Subcutaneous adipose tissue (tissue), 4 donors: ENCODE results near the gene VAV1. TPM values are rescaled to one million over a fixed set of nuclear protein-coding genes. Genes with fewer than 3 reads are reported as not detected.

Source experiments
- CTCF ChIP-seq: fragments of 450-650 bp; IDR thresholded peaks from one replicate; pipeline ENCODE4 v1.5.1; 2016; ENCODE audit warnings: low read depth, mild to moderate bottlenecking, control low read depth, antibody characterized with exemption, moderate library complexity
- total RNA-seq, 4 donors: library from RNA; depleted of rRNA; stranded (reverse); fragments of >200 nt; gene quantifications; one replicate each; pipeline ENCODE4 v1.1.0, GENCODE V29; 2016

The VAV1 gene
- total RNA-seq, 4 donors from 2014 or later, result 6.4 to 16.8 (median 11.2) TPM

- no peak for TF ChIP-seq CTCF
Measured at GRCh38 chr19:6754136-6754535, 18.4 kb upstream of the VAV1 start.

- no peak for TF ChIP-seq CTCF
Measured at GRCh38 chr19:6754653-6755463, 17.6 kb upstream of the VAV1 start.

DNA sequence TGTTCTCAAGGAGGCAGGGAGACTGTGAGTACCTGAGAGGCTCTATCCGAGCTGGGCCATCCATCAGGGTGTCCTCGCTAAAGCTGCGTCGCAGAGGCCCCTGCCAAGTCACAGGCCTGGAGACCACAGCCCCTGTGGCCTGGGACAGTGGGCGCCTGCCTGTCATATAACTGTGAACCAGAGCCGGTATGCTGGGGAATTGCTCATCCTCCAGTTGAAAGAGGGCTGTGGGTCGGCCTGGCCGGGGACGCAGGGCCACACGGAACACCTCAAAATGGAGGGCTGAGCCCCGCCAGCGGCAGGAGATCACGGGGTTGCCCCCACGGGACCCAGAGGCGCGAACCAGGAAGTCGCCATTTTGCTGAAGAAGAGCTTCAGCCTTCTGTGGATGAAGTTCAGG lies 11.9 kb upstream of the VAV1 start:
- TF ChIP-seq CTCF, result no peak

GRCh38 chr19:6761053-6761676 lies 11.3 kb upstream of the VAV1 start:
- no peak for TF ChIP-seq CTCF

DNA sequence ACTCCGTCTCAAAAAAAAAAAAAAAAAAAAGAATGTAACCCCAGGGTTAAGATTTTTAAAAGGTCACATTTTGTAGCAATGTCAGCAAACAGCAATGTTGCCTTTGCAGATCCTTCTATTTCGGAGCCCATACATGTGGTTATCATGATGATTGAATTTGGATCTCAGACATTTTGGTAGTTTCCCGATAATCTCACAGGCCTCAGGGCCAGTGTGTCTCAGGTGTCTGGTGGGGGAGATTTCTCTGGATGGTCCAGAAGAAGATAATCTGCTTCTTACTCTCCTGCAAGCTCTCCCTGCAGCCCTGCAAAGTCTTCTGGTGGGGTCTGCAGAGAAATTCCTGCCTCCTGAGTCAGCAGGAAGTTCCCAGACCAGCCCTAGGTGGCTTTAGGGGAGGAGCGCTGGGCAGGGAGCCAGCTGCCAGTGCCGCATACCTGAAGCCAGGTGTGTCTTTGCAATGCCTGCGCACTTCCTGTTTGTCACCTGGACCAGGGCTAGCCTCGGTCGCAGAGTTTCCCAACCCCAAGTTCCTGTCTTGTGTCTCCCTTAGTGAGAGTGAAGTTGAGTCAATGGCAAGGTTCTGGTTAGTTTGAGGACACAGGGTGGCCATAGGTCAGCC lies 6.7 kb upstream of the VAV1 start:
- no peak for TF ChIP-seq CTCF

GRCh38 chr19:6766357-6767080 lies 6.0 kb upstream of the VAV1 start:
- no peak for TF ChIP-seq CTCF

GRCh38 chr19:6767081-6767356 lies 5.5 kb upstream of the VAV1 start:
- TF ChIP-seq CTCF, result no peak
